ES-I3 (cell line): Measurements from ENCODE around the gene WNK1.
A peak's percentile ranks its signal among the peaks of the same experiment; 100 is the strongest.
"Not testable (repeated sequence)": the region's sequence is repeated elsewhere in the genome, so short reads cannot be mapped to it uniquely, and the experiment has no call there.

Experiments used
- H3K36me3 ChIP-seq: 2 replicates; pipeline ENCODE4 v1.6.1; 2013; ENCODE audit warnings: mild to moderate bottlenecking, low read length, control low read depth, moderate library complexity; ENCODE audit not compliant: insufficient read depth
- H3K4me1 ChIP-seq: 2 replicates; pipeline ENCODE4 v1.6.1; 2013; ENCODE audit warnings: mild to moderate bottlenecking, control low read depth, low read length; ENCODE audit not compliant: insufficient read depth
- H3K9ac ChIP-seq: 2 replicates; pipeline ENCODE4 v1.6.1; 2013; ENCODE audit warnings: low read depth, mild to moderate bottlenecking, low read length, moderate library complexity
- H3K9me3 ChIP-seq: 2 replicates; pipeline ENCODE4 v1.6.1; 2013; ENCODE audit warnings: mild to moderate bottlenecking, low read length, moderate library complexity; ENCODE audit not compliant: control insufficient read depth, insufficient read depth

Gene WNK1

GRCh38 chr12:751999-752694 lies at the start of gene WNK1:
Gene WNK1, plus strand, starts transcription at chr12:752579. Its CDS starts 987 bp downstream, at chr12:753566.
- Histone ChIP-seq H3K9me3 (no peaks in the 10 kb centered on the region), H3K9ac (peak within 1 kb of the TSS; percentile 81), H3K4me1 (peaks cover 7% of the 10 kb centered on the region; the same call in 1 of the 2 replicates), H3K36me3 (no peaks in the 10 kb centered on the region)

- Histone ChIP-seq H3K36me3 (no peaks in the 10 kb centered on the region), H3K9me3 (no peaks in the 10 kb centered on the region), H3K9ac (no peak overlapping the region), H3K4me1 (peaks cover 5% of the 10 kb centered on the region; the same call in 1 of the 2 replicates)
Observed at GRCh38 chr12:704516-705242, 47.7 kb upstream of the WNK1 start.

- not testable (repeated sequence) for H3K36me3 ChIP-seq, H3K9ac ChIP-seq, H3K9me3 ChIP-seq, H3K4me1 ChIP-seq
Observed at GRCh38 chr12:708084-708483, 44.3 kb upstream of the WNK1 start.

GRCh38 chr12:709455-710020 lies 42.8 kb upstream of the WNK1 start:
- H3K36me3 ChIP-seq: no peaks in the 10 kb centered on the region
- H3K9me3 ChIP-seq: no peaks in the 10 kb centered on the region
- H3K4me1 ChIP-seq: peaks cover 18% of the 10 kb centered on the region
- no peak overlapping the region for H3K9ac ChIP-seq

- H3K36me3 ChIP-seq: no peaks in the 10 kb centered on the region
- no peaks in the 10 kb centered on the region for H3K9me3 ChIP-seq
- H3K4me1 ChIP-seq: peaks cover 23% of the 10 kb centered on the region
- no peak overlapping the region for H3K9ac ChIP-seq
Observed at GRCh38 chr12:712172-712863, 40.1 kb upstream of the WNK1 start.

GRCh38 chr12:713281-713875 lies 39.0 kb upstream of the WNK1 start:
- H3K4me1 ChIP-seq: peaks cover 23% of the 10 kb centered on the region
- no peaks in the 10 kb centered on the region for H3K36me3 ChIP-seq
- no peak overlapping the region for H3K9ac ChIP-seq
- no peaks in the 10 kb centered on the region for H3K9me3 ChIP-seq

- peaks cover 29% of the 10 kb centered on the region for H3K4me1 ChIP-seq
- H3K9ac ChIP-seq: no peak overlapping the region
- no peaks in the 10 kb centered on the region for H3K36me3 ChIP-seq
- H3K9me3 ChIP-seq: no peaks in the 10 kb centered on the region
Observed at GRCh38 chr12:716506-716905, 35.9 kb upstream of the WNK1 start.

- Histone ChIP-seq H3K9ac (no peak overlapping the region), H3K9me3 (no peaks in the 10 kb centered on the region), H3K4me1 (peaks cover 19% of the 10 kb centered on the region), H3K36me3 (no peaks in the 10 kb centered on the region)
Observed at GRCh38 chr12:718756-719102, 33.6 kb upstream of the WNK1 start.

- Histone ChIP-seq H3K36me3 (no peaks in the 10 kb centered on the region), H3K9ac (no peak overlapping the region), H3K9me3 (no peaks in the 10 kb centered on the region), H3K4me1 (peaks cover 21% of the 10 kb centered on the region)
Observed at GRCh38 chr12:720231-720941, 32.0 kb upstream of the WNK1 start.

- H3K9me3 ChIP-seq: no peaks in the 10 kb centered on the region
- H3K9ac ChIP-seq: no peak overlapping the region
- H3K36me3 ChIP-seq: no peaks in the 10 kb centered on the region
- peaks cover 10% of the 10 kb centered on the region; the same call in 1 of the 2 replicates for H3K4me1 ChIP-seq
Observed at GRCh38 chr12:724194-724855, 28.1 kb upstream of the WNK1 start.

GRCh38 chr12:725076-725475 lies 27.3 kb upstream of the WNK1 start:
- Histone ChIP-seq H3K9me3 (no peaks in the 10 kb centered on the region), H3K36me3 (no peaks in the 10 kb centered on the region), H3K4me1 (peaks cover 10% of the 10 kb centered on the region; the same call in 1 of the 2 replicates), H3K9ac (no peak overlapping the region)

- Histone ChIP-seq H3K36me3 (no peaks in the 10 kb centered on the region), H3K4me1 (peaks cover 10% of the 10 kb centered on the region; the same call in 1 of the 2 replicates), H3K9me3 (no peaks in the 10 kb centered on the region), H3K9ac (no peak overlapping the region)
Observed at GRCh38 chr12:726281-727140, 25.9 kb upstream of the WNK1 start.

GRCh38 chr12:727321-727720 lies 25.1 kb upstream of the WNK1 start:
- peaks cover 9% of the 10 kb centered on the region; the same call in 1 of the 2 replicates for H3K4me1 ChIP-seq
- no peaks in the 10 kb centered on the region for H3K9me3 ChIP-seq
- no peak overlapping the region for H3K9ac ChIP-seq
- no peaks in the 10 kb centered on the region for H3K36me3 ChIP-seq
